Left kidney (tissue), 2 donors: ENCODE data around the gene DHPS. TPM values are rescaled to one million over a fixed set of nuclear protein-coding genes. Genes with fewer than 3 reads are reported as not detected.

Source experiments
- DNase-seq: peaks from one replicate; pipeline ENCODE4 v3.0.0-alpha.2; 2013
- polyA plus RNA-seq: library from polyadenylated mRNA; unstranded; fragments of 120-200 nt; gene quantifications from one replicate; pipeline ENCODE4 v1.2.1, GENCODE V29; 2013; ENCODE audit not compliant: insufficient read length

Gene DHPS
- polyA plus RNA-seq, 1 donor = 87.9 TPM

GRCh38 chr19:12676384-12676792, 5.3 kb downstream of the DHPS start:
- DNase-seq = peak; percentile 71

GRCh38 chr19:12675940-12676339, 5.7 kb downstream of the DHPS start:
- no peak for DNase-seq

DNA sequence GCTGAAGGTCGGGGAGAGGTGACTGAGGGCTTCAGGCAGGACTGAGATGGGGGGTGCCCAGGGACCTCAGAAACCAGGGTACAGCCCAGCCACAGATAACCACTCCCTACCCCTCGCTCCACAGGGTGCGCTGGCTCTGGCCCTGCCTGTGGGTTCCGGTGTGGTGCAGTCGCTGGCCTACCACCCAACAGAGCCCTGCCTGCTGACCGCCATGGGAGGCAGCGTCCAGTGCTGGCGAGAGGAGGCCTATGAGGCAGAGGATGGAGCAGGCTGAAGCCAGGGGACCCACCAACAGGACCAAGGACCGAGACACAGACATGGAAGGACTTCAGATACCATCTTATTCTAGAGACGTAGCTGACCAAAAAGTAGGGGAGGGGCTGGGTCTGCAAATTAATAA, 6.3 kb downstream of the DHPS start:
- DNase-seq = no peak

- DNase-seq = no peak
Measured at GRCh38 chr19:12672744-12673143, 8.9 kb downstream of the DHPS start.

GRCh38 chr19:12670159-12670928, 11.3 kb downstream of the DHPS start:
- DNase-seq = no peak

DNA sequence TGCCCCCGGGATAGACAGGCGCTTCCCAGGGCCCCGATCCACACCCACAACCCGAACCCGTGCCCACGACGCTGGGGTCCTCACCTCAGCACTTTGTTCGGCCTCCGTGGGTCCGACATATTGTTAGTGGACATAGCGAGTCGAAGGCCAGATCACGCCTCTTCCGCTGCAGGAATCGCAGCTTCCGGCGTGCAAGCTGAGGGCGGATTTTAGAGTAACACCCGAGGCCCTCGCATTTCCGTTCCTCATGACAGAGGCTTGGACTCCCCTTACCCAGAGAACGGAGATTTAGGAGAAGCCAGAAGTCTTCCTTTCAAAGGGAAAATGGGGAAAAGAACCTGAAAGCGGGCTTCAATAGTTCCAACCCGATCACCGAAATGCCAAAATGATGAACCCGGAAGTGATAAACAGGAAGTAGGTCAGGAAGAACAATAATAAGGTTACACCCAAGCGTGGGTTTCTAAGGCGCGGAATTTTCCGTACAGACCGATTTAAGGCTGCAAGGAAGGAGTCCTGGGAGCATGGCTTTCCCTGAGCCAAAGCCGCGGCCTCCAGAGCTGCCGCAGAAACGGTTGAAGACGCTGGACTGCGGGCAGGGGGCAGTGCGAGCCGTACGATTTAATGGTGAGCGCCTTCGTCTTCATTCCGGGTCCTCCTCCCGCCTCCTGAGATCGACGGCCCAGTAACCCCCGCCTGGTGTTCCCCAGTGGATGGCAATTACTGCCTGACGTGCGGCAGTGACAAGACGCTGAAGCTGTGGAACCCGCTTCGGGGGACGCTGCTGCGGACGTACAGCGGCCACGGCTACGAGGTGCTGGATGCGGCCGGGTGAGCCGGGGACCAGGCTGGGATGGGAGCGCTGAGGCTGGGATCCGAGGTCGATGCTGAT, 12.2 kb downstream of the DHPS start:
- peak; percentile 81 for DNase-seq

GRCh38 chr19:12668932-12669269, 12.8 kb downstream of the DHPS start:
- DNase-seq = no peak

GRCh38 chr19:12668346-12668745, 13.3 kb downstream of the DHPS start:
- no peak for DNase-seq

DNA sequence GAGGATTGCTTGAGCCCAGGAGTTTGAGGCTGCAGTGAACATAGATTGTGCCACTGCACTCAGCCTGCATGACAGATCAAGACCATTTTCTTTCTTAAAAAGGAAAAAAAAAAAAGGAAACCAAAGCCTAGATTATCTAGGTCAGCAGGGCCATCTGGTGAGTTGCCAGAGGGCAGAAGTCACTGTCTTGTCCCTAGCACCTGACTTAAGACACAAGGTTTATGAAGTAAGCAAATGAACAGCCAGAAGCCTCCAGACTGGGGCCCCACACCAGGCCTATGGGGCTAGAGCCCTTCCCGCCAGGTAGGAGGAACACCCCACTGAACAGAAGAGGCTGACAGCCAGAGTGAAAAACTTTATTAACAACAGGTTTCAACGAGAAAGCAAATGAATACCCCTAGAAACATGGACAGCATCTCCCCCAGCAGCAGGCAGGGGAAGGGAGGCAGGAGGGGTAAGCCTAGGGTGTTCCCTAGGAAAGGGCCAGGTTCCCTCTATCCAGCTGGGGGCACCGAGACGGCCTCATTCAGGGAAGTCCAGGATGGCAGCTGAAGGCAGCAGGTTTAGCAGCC, 13.9 kb downstream of the DHPS start:
- no peak for DNase-seq

DNA sequence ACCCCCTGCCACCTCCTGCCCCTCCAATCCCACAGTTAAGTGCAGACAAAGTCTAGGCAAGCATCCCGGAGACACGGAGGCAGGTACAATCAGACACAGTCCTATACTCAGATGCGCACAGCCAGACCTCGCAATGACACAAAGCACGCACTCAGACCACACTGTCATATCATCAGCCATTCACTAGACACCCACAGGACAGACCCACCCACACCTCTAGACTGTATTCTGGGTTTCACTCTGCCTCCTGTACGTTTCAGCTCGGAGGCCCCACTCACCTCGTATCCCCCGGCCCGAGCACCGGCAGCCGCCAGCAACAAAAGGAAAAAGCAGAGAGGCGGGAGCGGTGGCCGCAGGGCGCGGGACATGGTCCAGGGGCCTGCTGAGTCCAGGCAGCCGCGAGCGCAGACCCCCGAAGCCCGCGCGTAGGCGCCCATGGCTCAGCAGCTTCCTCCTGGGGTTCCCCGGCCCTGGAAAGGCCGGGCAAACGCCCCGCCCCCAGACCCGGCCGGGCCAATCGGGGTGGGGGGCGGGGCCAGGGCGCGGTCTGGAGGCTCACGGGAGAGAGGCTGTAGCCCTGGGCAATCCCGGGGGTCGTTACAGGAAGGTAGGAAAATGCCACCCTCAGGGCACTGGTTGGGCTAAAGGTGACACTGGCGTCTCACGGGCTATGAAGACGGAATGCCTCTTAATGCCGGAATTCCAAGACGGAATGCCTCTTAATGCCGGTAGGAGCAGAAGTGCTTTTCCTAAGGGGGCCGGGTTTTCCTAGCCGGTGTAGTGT, 15.2 kb downstream of the DHPS start, which contains the start of the genes MAN2B1 and WDR83:
MAN2B1 (minus strand) TSS at position 478 of the 784 bp plus-strand sequence; CDS start at position 437, 41 bp downstream.
WDR83 (plus strand) TSS at position 543 of the 784 bp plus-strand sequence. CDS start 2,984 bp downstream, outside the sequence.
- DNase-seq = peak; percentile 80

DNA sequence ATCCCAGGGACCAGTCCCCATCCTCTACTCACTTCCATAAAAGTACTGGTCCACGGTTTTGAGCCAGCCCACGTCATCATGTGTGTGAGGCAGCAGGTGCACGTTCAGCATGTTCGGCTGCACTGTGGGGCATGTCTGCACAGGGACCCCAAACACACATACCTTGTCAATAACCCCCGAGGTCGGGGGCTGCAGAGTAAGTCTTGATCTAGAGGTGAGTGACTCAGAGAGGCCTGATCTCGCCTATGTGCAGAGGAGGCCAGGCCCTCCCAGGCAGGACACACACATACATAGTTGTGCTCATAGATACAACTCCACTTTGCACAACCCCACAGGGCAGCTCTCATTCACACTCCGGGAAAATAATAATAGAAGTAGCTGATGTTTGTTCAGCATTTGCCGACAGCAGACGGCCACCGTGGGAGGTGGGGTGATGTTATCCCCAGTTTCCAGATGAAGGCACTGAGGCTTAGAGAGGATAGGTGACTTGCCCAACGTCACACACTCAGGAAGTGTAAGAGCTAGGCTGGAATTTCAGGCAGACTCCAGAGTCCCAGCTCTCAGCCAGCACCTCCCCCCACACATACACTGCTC, 15.9 kb downstream of the DHPS start:
- DNase-seq = no peak

GRCh38 chr19:12665281-12665573, 16.5 kb downstream of the DHPS start:
- DNase-seq = no peak

- no peak for DNase-seq
Measured at GRCh38 chr19:12664406-12665280, 17.0 kb downstream of the DHPS start.

DNA sequence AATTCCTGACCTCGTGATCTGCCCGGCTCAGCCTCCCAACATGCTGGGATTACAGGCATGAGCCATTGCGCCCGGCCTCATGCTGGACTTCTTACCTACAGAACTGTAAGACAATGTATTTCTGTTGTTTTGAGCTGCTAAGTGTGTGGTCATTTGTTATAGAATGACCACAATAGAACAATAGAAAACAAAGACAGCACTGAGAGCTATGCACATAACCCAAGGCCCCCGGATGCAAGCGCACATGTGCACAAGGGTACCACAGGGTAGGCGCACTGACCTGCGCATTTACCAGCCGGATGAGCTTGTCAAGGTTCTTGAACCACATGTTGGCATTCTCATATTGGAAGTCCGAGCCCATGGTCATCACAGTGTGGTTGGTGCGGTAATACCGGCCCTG, 20.7 kb downstream of the DHPS start:
- no peak for DNase-seq

- DNase-seq = no peak
Measured at GRCh38 chr19:12657966-12658365, 23.7 kb downstream of the DHPS start.

DNA sequence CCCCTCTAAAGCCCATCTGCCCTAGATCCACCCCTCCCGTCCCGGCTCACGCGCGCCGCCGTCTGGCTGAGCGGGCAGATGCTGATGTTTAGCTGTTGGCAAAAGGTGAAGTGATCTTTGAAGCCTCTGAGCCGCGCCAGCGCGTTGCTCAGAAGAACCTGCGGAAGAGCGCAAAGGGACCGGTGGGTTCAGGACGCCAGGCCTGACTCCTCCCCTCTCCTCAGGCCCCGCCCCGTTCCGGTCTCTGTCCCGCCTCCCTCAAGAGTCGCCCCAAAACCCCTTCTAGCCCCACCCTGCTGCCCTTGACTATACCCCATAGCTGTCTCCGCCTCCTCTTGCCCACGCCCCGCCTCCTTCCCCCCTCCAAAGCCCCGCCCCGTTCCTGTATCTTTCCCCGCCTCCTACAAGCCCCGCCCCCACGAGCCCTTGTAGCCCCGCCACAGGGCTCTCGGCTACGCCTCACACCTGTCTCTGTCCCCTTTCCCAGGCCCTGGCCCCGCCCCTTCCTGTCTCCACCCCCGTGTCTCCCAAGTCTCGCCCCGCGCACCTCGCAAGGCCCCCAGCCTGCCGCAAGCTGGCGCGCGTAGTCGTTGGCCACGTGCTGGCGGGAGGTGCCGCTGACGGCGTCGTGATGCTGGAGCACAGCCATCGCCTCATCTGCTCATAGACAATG, 24.6 kb downstream of the DHPS start:
- DNase-seq = no peak

DNA sequence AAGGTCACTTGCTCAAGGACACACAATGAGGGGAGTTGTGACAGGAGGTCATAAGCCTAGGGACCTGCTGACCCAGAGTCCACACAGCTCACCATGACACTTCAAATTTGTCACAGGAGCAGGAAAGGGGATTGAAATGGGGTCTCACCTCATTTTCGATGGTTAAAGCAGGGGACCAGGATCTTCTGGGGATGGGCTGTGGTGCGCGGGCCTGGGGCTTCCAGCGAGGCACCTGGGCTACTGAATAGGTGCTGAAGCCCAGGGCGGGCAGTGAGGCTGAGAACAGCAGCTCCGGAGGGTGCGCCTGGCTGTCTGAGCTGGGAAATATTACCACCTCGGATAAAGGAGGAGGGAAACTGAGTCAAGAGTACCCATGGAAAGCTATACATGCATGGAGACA, 26.1 kb downstream of the DHPS start:
- DNase-seq = no peak

- no peak for DNase-seq
Measured at GRCh38 chr19:12652219-12652618, 29.5 kb downstream of the DHPS start.

- DNase-seq = no peak
Measured at GRCh38 chr19:12649941-12650340, 31.7 kb downstream of the DHPS start.

DNA sequence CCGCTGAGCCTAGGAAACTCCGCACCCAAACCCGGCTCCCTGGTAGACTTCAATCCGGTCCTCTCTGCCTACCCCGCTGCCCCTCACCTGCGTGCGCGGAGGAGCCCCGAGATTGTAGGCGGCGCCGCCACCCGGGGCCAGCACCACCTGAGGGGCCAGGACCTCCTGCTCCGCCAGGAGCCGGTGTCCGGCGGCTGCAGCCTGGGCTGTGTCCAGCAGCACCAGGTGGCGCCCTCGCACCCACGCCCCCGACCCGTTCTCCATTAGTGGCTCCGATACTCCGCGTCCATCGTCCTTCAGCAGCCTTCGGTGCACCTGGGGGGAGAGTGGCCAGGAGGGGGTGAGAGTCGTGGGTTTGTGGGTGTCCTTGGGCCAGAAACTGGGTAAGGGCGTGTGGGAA, 33.6 kb downstream of the DHPS start:
- no peak for DNase-seq
